HG02884 (cell line): ENCODE measurements around the gene ABHD16A.
"Not testable (repeated sequence)": the region's sequence is repeated elsewhere in the genome, so short reads cannot be mapped to it uniquely, and the experiment has no call there.

Experiments
- ATAC-seq: cut with Tn5 transposase; IDR thresholded peaks from one replicate; pipeline ENCODE4 v1.9.1; 2021; ENCODE audit warnings: mild to moderate bottlenecking, moderate library complexity; ENCODE audit not compliant: unreplicated experiment

ABHD16A gene

GRCh38 chr6:31715022-31715958 lies 12.2 kb upstream of the ABHD16A start, which contains the start of gene LY6G6D:
Gene LY6G6D (plus strand): TSS chr6:31715348. CDS start chr6:31715356, 8 bp downstream.
- no peak for ATAC-seq

GRCh38 chr6:31713991-31714684 lies 11.0 kb upstream of the ABHD16A start:
- no peak for ATAC-seq

- ATAC-seq: no peak
These were observed 10.3 kb upstream of the ABHD16A start for GRCh38 chr6:31713465-31713864.

DNA sequence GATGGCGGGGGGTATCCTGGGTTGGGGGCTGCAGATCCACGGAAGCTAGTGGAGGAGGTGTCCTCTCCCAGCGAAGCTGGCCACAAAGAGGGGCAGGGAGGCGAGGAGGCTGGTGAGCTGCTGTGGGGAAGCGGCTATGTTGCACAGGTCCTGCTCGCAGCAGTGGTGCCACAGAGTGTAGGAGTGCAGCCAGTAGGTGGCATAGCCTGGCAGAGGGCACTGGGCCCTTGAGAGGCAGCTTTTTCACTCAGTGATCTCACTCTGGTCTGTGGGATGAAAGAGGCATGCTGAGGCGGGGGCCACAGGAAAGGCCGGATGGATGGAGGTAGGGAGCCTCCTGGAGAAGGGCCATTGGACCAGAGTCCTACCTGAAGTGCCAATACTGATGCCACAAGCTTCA lies 9.2 kb upstream of the ABHD16A start:
- no peak for ATAC-seq

DNA sequence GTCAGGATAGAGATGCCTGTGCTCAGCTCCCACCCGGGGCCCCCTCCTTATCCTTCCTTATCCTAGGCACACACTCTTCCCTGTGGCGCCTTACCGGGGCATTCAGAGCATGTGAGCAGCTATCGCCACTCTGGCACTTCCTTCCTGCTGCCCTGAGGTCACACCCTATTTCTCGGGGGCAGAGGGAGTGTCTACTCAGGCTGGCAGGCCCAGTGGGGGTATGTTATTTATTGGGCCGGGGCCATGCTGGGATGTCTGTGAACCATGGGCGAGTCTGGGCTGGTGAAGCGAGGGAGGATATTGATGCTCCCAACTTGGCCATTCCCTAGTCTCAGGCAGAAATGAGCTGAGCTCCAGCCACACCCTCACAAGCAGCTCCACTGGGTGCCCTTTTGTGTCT lies 8.1 kb upstream of the ABHD16A start:
- no peak for ATAC-seq

DNA sequence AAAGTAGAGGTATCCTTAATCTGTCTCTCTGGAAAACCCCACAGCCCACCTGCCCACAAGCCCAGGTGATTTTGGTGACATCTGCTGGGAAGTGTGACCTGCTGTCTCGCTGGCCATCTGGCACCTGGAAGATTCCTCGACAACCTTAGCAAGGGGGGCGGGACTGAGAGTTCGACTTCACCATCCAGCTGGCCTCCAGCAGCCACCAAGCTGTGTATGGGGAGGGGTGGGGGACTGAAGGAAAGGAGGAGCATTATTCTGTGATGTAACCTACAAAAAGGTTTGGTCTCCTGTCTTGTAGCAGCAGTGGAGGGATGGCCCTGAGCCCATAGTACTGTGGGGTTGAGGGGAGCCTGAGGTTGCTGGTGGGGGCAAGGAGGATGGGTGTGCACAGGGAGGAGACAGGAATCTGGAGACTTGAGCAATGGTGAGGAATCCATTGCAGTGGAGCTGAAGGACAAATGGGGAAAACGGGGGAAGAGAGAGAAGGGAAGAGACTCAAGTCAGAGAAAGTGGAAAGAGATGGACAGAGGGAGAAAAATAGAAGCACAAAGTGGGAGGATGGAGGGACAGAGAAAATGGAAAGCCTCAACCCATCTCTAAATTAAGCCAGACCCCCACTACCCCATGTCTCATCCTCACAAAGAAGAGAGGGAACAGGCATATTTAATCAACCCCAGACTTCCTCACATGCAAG lies 7.5 kb upstream of the ABHD16A start:
- no peak for ATAC-seq

- not testable (repeated sequence) for ATAC-seq
These were observed 6.0 kb upstream of the ABHD16A start for GRCh38 chr6:31709157-31709556.

- ATAC-seq: no peak
These were observed 5.1 kb upstream of the ABHD16A start for GRCh38 chr6:31708224-31708623.

DNA sequence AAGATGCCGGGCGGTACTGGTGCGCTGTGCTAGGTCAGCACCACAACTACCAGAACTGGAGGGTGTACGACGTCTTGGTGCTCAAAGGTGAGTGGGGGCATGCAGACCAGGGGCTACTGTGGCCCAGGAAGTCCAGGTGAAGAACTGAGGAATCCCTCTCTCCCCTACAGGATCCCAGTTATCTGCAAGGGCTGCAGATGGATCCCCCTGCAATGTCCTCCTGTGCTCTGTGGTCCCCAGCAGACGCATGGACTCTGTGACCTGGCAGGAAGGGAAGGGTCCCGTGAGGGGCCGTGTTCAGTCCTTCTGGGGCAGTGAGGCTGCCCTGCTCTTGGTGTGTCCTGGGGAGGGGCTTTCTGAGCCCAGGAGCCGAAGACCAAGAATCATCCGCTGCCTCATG lies 4.6 kb upstream of the ABHD16A start:
- no peak for ATAC-seq

GRCh38 chr6:31706599-31706998 lies 3.5 kb upstream of the ABHD16A start, which contains the start of gene LY6G6F:
Gene LY6G6F (plus strand): TSS chr6:31706866. CDS start chr6:31706907, 41 bp downstream.
- no peak for ATAC-seq

DNA sequence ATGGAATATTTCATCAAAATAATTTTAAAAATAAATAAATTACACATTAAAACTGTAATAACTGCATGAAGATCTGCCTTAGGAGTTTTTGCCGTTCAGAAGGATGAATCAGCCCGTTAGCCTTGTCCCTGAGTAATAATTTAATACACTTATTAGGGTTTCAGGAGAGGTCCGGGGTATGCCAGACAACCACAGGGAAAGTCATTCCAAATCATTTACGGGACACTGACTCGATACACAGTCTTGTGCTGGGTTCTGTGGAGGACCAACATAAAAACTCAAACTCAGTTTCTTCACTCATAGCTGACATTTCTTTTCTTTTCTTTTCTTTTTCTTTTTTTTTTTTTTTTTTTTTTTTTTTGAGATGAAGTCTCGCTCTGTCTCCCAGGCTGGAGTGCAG lies 2.8 kb upstream of the ABHD16A start:
- no peak for ATAC-seq

DNA sequence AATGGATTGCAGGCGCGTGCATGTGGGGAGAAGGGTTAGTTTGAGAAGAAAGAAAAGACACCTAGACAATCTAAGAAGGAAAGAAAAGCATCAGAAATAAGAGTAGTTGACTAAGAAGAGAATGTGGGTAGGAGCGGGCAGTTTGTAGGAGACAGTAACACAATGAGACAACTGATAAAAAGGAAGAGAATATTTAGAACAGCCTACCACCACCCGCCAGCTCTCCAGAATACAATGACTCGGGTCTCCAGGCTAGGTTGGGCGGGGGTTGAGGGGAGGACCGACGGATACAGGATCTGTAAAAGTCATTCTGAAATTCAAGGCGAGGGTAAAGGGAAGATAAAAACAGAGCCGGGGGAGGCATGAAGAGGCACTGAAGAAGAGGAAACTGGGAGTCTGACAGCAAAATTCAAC lies 712 bp downstream of the ABHD16A start:
- no peak for ATAC-seq

- ATAC-seq: no peak
These were observed 1.3 kb downstream of the ABHD16A start for GRCh38 chr6:31701666-31702404.

DNA sequence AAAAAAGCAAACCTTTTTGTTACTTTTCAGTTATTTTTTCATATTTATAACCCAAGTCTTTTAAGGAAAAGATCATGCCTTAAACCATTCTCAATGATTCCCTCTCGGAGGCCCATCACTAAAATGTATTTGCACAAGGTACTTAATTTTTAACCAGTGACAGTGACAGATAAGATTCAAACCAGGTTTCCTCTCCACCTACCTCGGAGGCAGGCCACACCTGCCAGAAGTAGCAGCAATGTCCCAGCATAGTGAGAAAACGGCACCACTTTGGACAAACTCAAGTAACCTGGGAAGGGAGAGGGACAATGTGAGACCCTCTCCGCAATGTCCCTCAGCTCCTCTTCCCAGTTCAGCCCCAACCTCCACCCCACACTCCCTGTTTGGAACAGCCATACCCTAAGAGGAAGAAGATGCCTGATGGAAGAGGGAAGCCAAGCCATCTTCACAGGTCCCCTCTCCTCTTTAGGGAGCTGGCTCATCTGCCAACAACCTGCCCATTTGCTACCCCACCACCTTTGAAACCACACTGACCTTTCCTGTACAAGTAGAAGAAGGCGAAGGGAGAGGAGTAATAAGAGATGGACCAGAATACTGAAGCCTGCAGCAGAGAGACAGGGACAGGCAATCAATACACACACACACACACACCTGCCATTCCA lies 2.3 kb downstream of the ABHD16A start:
- no peak for ATAC-seq

DNA sequence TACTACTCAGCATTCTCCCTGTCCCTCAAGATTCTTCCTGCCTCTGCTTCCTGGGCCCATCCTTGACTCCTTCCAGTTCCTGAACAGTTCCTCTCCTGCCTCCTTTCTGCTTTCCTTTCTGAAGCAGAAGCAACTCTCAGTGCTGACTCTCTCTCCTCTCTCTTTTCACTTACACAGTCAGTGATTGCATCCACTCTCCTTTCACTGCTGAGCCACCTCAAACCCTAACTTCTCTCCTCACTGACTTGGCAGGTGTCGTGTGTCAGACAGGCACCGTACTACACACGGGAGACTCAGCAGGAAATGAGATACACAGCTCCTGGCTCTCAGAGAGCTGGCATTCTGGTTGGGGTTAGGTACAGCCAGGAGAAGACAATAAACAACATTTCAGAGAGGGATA lies 5.6 kb downstream of the ABHD16A start:
- ATAC-seq: no peak

GRCh38 chr6:31693535-31693934 lies 9.6 kb downstream of the ABHD16A start:
- no peak for ATAC-seq

- ATAC-seq: no peak
These were observed 10.2 kb downstream of the ABHD16A start for GRCh38 chr6:31692886-31693285.

DNA sequence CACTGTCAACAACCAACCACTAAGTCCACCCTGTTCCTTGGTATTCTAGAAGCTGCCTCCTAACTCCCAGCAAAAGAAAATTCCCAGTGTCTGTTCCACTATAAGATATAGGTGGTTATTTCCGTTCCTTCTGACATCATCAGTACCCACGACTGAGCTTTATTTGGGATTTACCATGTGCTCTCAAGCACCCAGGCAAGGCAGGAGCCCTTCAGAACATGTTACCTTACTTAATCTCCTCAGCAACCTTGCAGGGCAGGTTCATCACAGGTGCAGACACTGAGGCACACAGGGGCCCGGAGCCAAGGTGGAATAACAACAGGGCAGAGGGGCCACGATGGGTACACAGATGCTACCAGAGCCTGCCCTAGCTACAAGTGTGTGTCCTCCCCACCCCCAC lies 10.8 kb downstream of the ABHD16A start:
- ATAC-seq: no peak

DNA sequence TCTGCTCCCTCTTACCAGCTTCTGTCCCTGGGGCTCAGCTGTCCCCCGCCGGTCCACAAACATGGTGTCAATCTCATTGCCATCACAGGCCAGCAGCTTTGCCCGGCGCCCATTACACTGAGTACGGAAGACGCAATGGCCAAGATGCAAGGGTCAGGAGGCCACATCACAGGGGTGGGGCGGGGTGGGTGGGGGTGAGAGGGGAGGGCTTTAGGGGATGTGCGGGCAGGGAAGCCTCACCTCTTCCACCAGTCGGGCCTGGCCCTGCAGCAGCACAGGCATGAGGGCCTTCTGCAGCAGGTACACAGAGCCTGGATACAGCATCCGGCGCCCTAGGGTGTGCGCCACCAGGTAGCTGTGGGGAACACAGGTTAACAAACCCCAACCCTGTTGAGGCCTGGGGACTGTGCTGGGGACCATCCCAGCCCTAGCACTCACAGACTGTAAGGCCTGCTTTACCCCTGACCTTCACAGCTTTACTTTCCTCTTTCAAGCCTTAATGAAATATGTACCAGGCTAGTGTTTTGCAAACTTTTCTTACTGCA lies 11.5 kb downstream of the ABHD16A start:
- no peak for ATAC-seq

DNA sequence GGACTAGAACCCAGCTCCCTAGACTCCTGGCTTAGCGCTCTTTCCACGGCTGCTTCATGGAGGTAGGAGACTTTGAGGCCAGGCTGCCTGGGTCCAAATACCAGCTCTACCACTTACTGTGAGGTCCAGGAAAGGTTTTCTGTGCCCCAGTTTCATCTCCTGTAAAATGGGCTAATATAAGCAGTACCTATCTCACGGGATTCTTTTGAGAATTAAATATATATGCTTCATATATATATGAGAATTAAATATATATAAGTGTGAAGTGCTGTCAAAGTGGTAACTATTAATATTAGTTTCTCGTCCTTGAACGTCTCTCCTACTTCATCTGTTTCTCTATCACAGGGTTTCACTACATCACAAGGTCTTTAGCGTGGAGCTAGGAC lies 12.1 kb downstream of the ABHD16A start:
- ATAC-seq: no peak
